ENCODE measurements around the gene ENDOG.

DNA sequence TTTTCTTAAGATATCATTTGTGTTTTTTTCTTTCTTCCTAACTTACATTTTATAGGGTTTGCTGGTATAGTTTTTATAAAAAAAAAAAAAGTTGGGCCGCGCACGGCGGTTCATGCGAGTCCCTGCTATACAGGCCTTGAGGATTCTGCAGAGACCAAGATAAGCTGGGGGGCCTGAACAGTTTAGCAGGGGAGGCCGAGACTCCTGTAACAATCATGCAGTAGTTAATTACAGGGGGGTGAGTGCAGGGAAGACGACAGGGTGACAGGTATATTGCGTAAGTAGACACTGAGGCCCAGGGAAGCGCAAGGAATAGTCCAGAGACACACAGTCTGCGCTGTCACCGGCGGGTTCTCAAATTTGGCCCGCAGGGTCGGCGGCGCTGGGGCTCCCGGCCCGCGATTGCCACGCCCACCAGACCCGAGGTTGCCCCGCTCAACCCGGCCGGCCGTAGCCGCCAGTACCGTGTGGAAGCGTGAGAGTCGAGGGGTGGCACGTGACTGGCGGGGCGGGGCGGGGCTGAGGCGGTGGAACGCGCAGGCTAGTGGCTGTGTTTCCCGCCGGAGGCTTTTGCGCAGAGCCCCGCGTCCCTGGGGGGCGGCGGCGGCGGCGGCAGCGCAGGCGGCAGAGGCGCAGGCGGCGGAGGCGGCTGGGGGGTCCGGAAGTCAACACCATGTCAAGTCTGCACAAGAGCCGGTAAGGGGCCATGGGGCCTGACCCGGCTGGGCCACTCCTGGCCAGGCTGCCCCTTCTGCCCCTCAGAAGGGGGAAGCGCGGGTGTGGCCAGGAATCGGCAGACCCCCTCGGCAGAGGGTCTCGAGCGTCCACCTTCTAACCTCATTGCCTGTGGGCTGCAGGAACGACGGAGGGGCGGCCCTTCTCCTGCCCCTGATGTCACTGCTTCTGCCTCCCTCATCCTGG lies 31.4 kb upstream of the ENDOG start, which contains the start of gene TBC1D13:
- TF ChIP-seq POLR2A (IDR thresholded peaks at IDR 0.05; ENCODE audit: low read depth, low read length) (peak; percentile 73; the same call in 1 of the 2 replicates), POLR2AphosphoS5 (IDR thresholded peaks at IDR 0.05; ENCODE audit: low read depth, low read length) (peak; percentile 55)

All from GM12892 (cell line).